T-helper 22 cell (primary cell): ENCODE results near the gene RNGTT.

Experiments used
- DNase-seq: peaks from one replicate; pipeline ENCODE4 v3.0.0-alpha.2; 2020; ENCODE audit warnings: low read depth

RNGTT gene

DNA sequence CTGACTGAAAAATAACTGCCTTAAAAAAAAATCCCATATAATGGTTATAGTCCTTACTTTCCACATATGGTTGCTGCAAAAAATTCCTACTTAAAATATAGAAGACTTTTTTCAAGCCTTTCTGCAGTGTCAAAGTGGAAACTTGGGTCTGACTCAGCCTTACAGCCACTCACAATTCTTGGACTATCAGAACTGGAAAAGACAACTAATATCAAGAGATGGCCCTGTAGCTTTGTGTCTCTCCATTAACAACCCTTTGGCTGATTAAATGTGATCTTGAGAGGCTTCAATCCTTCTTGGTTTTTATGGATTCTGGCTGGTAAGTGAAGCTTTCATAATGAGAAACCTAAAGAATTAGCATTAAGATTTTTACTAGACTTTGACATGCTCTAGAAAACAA is 307.8 kb downstream of the RNGTT start:
- no peak for DNase-seq

DNA sequence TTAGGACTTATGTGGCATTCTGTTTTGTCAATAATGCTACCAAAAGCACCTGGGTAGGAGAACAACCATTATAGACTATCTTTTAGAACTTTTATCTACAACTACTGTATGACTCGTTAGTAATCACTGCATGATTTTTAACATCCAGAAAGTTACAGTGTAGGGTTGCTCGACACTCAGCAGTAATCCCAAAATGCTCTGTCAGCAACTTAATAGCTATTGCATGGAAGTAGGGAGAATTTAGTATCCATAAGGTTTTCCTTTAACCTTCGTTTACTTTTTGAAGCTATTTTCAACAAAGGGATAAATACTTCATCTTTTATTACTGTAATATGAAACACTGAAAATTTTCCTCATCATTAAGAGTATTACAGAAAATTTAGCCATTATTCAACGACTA is 309.5 kb downstream of the RNGTT start:
- no peak for DNase-seq

DNA sequence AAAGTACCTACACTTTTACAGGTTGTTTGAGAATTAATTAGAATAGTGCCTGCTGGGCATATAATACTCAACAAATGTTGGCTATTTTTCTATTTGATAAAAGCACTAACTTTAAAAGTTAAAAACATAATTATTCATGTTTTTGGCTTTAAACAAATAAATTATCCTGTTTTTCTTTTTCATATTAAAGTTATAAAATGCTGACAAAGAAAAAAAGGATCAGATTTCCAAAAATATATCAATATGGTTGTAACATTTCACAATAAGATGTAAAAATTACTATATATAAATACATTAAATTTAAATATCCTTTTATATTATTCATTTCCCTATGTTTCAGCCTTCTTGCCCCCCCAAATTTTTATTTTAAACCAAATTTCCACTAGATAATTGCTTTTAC is 312.0 kb downstream of the RNGTT start:
- DNase-seq, result no peak

DNA sequence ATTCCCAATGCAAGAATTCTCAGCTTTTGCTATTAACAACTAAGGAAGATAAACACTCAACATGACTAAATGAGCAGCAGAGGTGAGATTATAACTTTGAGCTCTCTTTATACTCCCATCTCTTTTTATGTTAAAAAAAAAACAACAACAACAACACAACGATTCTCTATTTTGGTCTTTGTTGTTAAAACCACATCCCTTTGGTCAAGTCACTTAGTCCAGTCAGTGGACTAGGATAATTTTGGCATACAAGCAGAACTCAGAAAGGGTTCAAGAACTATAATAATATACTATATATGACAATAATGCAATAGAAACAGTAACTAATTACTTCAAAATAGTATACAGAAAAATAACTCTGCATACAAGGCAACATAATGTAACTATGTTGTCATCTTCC is 312.4 kb downstream of the RNGTT start:
- DNase-seq, result no peak

- DNase-seq, result no peak
These were observed 313.3 kb downstream of the RNGTT start for GRCh38 chr6:88650029-88650619.

DNA sequence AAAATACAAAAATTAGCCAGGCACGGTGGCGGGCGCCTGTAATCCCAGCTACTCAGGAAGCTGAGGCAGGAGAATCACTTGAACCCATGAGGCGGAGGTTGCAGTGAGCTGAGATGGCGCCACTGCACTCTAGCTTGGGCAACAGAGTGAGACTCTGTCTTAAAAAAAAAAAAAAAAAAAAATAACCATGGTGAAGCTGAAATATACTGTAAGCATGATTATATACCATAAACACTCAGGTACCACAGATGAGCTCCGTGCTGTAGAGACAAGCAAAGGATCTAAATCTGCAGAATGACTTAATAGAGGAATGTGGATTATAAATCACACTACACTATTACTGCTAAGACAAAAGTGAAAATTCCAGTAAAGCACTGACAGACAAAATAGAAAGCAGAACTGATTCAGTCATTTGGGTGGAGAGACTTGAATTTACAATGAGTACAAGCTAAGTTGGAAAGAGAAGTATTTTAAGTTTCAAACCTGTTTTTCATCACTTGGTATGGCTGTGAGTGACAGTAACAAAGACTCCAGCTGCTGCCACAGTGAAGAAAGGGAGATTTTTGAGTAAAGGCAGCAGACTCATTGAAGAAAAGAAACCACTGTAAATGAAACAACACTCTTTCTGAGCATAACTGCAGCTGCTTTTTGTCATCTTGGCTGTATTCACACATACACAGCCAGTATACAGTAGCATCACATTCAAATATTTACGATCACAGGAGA is 322.1 kb downstream of the RNGTT start:
- DNase-seq, result no peak

DNA sequence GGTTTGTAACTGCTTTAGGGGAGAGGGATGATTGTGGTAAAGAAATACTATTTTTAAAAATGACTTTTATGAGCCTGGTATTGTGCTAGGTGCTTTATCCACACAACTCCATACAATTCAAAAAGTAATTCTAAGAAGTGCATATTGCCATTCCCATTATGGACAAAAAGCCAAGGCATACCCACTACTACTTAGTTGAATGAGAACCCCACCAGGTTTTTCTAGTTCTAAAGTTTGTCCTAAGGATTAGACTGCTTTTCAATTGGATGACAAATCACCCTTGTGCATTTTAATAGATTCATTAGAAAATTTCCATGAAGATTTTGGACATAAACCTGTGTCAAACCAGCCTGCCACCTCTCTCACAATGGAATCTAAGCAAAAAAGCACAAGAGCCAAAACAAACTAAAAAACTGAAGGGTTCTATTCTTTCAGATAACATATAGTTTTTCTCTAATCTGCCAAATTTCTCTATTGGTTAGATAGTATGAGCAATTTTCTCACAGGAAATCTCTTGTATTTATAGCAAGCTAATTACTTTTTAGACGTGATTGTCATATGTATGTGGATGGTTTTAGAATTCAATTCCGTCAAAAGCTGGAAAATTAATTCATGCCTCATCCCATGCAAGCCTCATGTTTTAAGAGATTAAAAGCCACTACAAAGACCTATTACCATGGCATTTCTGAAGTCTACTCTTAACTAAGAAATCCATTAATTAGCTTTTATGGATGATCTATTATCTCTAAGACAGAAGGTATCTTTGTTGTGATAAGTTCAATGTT is 325.5 kb downstream of the RNGTT start:
- no peak for DNase-seq

GRCh38 chr6:88636871-88637270 is 326.5 kb downstream of the RNGTT start:
- no peak for DNase-seq

- DNase-seq, result no peak
These were observed 329.6 kb downstream of the RNGTT start for GRCh38 chr6:88633782-88634181.

GRCh38 chr6:88631830-88632229 is 331.6 kb downstream of the RNGTT start:
- DNase-seq, result no peak

- DNase-seq, result no peak
These were observed 333.5 kb downstream of the RNGTT start for GRCh38 chr6:88629838-88630494.

GRCh38 chr6:88626460-88626859 is 337.0 kb downstream of the RNGTT start:
- no peak for DNase-seq

DNA sequence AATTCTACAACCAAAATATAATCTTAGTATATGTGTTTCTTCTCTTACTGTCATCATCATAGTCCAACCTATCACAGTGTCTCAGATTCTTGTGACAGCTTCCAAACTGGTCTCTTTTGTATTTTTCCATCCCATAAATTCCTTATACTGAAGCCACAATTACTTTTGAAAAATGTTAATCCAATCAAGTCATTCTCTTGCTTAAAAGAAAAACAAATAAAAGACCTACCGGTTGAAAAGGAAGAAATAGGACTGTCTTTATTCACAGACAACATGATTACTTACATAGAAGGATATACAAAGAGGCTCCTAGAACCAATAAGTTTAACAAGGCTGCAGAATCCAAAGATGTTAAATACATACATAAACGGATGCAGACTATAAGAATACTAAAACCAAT is 339.9 kb downstream of the RNGTT start:
- DNase-seq, result no peak

DNA sequence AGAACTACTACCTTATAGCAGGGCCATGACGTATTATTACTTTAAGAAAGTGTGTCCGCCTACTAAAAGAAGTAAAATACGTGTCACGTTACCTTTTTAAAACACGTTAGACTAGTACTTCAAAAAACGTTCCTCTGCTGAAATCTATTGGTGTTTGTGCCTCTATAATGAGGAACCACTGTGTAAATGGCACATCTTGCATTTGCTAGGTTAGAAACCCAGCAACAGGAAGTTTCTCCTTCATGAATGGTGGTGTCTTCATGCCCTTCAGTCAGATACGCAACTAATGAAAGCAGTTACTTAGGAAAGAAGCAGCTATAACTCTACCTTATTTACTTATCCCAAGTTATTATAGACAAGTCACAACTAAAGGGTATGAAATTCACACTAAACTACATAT is 343.5 kb downstream of the RNGTT start:
- no peak for DNase-seq

- no peak for DNase-seq
These were observed 347.0 kb downstream of the RNGTT start for GRCh38 chr6:88616380-88616779.

DNA sequence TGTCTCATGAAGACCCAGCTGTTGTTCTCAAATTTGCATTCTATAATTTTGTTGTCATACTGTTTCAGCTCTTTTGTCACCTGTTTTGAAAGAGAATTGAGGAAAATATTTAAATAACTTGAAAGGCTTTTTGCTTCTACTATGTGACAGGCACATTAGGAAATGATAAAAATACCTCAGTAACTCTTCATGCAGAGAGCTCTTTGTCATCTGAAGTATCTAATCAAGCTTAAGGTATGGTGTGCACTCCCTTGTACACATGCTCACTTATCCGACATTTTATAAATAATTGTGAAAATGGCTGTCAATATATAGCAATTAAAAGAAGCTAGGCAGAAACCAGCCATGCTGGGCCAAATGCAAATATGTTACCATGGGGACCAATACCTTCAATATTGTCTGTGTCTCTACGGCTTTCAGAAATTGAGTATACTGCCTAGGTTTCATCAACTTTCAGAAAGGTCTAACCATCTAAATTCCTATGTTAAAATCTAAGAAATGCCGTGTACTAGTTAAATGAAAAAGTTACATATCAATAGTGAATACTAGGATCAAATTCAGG is 349.0 kb downstream of the RNGTT start:
- DNase-seq, result no peak

- no peak for DNase-seq
These were observed 350.8 kb downstream of the RNGTT start for GRCh38 chr6:88612631-88613030.

GRCh38 chr6:88611721-88612120 is 351.7 kb downstream of the RNGTT start:
- DNase-seq, result no peak

GRCh38 chr6:88609983-88610382 is 353.4 kb downstream of the RNGTT start:
- DNase-seq, result no peak

DNA sequence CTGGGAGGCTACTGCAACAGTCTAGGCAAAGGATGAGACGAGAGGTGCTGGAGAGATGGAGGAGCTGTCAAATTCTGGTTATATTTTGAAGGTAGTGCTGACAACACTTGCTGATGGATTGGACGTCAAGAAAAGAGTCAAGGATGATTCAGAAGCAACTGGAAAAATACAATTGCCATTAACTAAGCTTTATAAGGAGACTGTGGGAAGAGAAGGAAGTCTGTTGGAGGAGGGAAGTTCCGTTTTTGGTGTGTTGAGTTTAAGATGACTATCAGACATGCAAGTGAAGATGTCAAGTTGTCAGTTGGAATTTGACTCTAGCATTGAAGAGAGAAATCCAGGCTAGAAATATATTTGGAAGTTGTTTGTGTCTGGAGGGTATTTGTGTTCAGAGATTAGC is 358.1 kb downstream of the RNGTT start:
- DNase-seq, result no peak

DNA sequence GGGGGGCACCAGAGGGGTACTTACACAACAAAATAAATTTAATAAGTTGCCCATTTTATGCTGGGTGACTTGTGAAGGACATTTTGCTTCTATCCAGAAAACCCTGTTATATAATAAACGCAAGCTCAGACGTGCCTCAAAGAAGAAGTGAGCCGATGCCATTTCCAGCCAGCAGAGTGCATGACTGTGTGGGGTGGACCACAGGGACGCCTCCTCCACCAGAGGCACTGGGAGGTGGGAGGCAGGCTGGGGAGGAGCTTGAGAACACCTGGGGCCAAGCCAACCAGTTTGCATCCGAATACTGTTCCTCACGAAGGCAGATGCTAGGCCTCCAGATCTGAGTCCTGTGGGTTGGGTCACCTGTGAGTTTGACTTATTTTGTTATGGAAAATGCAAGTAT is 363.8 kb downstream of the RNGTT start:
- no peak for DNase-seq

GRCh38 chr6:88596801-88597200 is 366.6 kb downstream of the RNGTT start:
- no peak for DNase-seq
